CD14-positive monocyte (primary cell): ENCODE measurements around the gene TSPAN8. TPM values are rescaled to one million over a fixed set of nuclear protein-coding genes. Genes with fewer than 3 reads are reported as not detected.
"Not testable (repeated sequence)": the region's sequence is repeated elsewhere in the genome, so short reads cannot be mapped to it uniquely, and the experiment has no call there.

Experiments used
- DNase-seq, 3 donors: peaks; one replicate each; pipeline ENCODE4 v3.0.0-alpha.2; 2011 to 2022
- H2AFZ ChIP-seq: 2 replicates; pipeline ENCODE4 v1.6.0; 2012; ENCODE audit warnings: mild to moderate bottlenecking, low read depth, low read length, inconsistent platforms; ENCODE audit not compliant: insufficient read depth, poor library complexity, severe bottlenecking
- H3K27ac ChIP-seq, 2 donors: 1 replicate in 1 of 2; 2 replicates in 1 of 2; pipeline ENCODE4 v1.5.1; 2012 to 2013; ENCODE audit warnings: low read length in 2 of 2, control low read depth in 1 of 2, inconsistent platforms in 1 of 2, low read depth in 1 of 2, mild to moderate bottlenecking in 1 of 2
- H3K27me3 ChIP-seq, 2 donors: one replicate each; pipeline versions ENCODE4 v1.6.0 to v1.6.1; 2011 to 2013; ENCODE audit warnings: low read length in 2 of 2; ENCODE audit not compliant: control insufficient read depth in 2 of 2, insufficient read depth in 2 of 2
- H3K36me3 ChIP-seq, 2 donors: replicated peaks in 1 of 2; 1 replicate in 1 of 2; 2 replicates in 1 of 2; pipeline versions ENCODE4 v1.5.1 to v1.6.1; 2012 to 2013; ENCODE audit warnings: low read length in 2 of 2, control low read depth in 1 of 2, inconsistent platforms in 1 of 2, mild to moderate bottlenecking in 1 of 2; ENCODE audit not compliant: insufficient read depth in 2 of 2, control insufficient read depth in 1 of 2
- H3K4me1 ChIP-seq, 2 donors: 1 replicate in 1 of 2; 2 replicates in 1 of 2; pipeline versions ENCODE4 v1.5.1 to v1.6.1; 2012 to 2013; ENCODE audit warnings: low read length in 2 of 2, control low read depth in 1 of 2, inconsistent platforms in 1 of 2, mild to moderate bottlenecking in 1 of 2, moderate library complexity in 1 of 2; ENCODE audit not compliant: insufficient read depth in 2 of 2, control insufficient read depth in 1 of 2
- H3K4me2 ChIP-seq: replicated peaks from 2 replicates; pipeline ENCODE3; 2012; ENCODE audit warnings: low read length, moderate library complexity, mild to moderate bottlenecking; ENCODE audit not compliant: poor library complexity, severe bottlenecking; ENCODE audit errors: extremely low read depth
- H3K4me3 ChIP-seq, 3 experiments: fragments of 200-600 bp in 1 of 3; sonication (generic) in 1 of 3; replicated peaks in 1 of 3; 1 replicate in 2 of 3; 2 replicates in 1 of 3; pipeline ENCODE4 v1.5.1; 2011 to 2013; ENCODE audit warnings: low read length in 3 of 3, mild to moderate bottlenecking in 3 of 3, control low read depth in 2 of 3, low read depth in 2 of 3, inconsistent platforms in 1 of 3, moderate library complexity in 1 of 3
- H3K79me2 ChIP-seq: 2 replicates; pipeline ENCODE4 v1.6.0; 2012; ENCODE audit warnings: mild to moderate bottlenecking, control low read depth, inconsistent platforms, low read length, moderate library complexity; ENCODE audit not compliant: insufficient read depth
- H3K9ac ChIP-seq: 2 replicates; pipeline ENCODE4 v1.6.0; 2017; ENCODE audit warnings: low read length, mild to moderate bottlenecking; ENCODE audit not compliant: insufficient read depth, poor library complexity, severe bottlenecking
- H3K9me3 ChIP-seq, 2 donors: replicated peaks in 1 of 2; 1 replicate in 1 of 2; 2 replicates in 1 of 2; pipeline versions ENCODE4 v1.5.1 to v1.6.1; 2012 to 2013; ENCODE audit warnings: low read length in 2 of 2, control low read depth in 1 of 2; ENCODE audit not compliant: control insufficient read depth in 1 of 2, insufficient read depth in 1 of 2
- H4K20me1 ChIP-seq: 2 replicates; pipeline ENCODE4 v1.6.0; 2012; ENCODE audit warnings: mild to moderate bottlenecking, low read length, control low read depth, moderate library complexity; ENCODE audit not compliant: insufficient read depth
- H3K27ac Mint-ChIP-seq, 7 donors: one replicate each; pipeline ENCODE4 v1.8.0; 2020; ENCODE audit warnings: mild to moderate bottlenecking in 7 of 7, mixed read lengths in 7 of 7, moderate library complexity in 6 of 7, inconsistent platforms in 2 of 7
- H3K27me3 Mint-ChIP-seq, 3 donors: one replicate each; pipeline ENCODE4 v1.8.0; 2021 to 2022; ENCODE audit warnings: low read depth in 3 of 3, mild to moderate bottlenecking in 3 of 3, mixed read lengths in 3 of 3, moderate library complexity in 3 of 3, inconsistent platforms in 1 of 3
- H3K36me3 Mint-ChIP-seq, 2 donors: one replicate each; pipeline ENCODE4 v1.8.0; 2020; ENCODE audit warnings: mixed read lengths in 2 of 2, inconsistent platforms in 1 of 2, mild to moderate bottlenecking in 1 of 2
- H3K4me1 Mint-ChIP-seq: one replicate; pipeline ENCODE4 v1.8.0; 2020; ENCODE audit warnings: mild to moderate bottlenecking, mixed read lengths
- H3K4me3 Mint-ChIP-seq, 2 donors: one replicate each; pipeline ENCODE4 v1.8.0; 2020; ENCODE audit warnings: mild to moderate bottlenecking in 2 of 2, mixed read lengths in 2 of 2, moderate library complexity in 1 of 2
- H3K9me3 Mint-ChIP-seq, 7 donors: one replicate each; pipeline ENCODE4 v1.8.0; 2020 to 2022; ENCODE audit warnings: mixed read lengths in 7 of 7, mild to moderate bottlenecking in 6 of 7, moderate library complexity in 6 of 7, inconsistent platforms in 2 of 7
- CTCF ChIP-seq: fragments of 200-600 bp; IDR thresholded peaks from one replicate; pipeline ENCODE4 v1.8.0; 2022; ENCODE audit warnings: antibody characterized with exemption, mild to moderate bottlenecking
- WGBS: methylation state at CpG from one replicate; pipeline ENCODE4 v1.1.5; 2013; ENCODE audit warnings: missing lambda C conversion rate; ENCODE audit not compliant: insufficient coverage; 5-methylcytosine and 5-hydroxymethylcytosine counted together
- intact Hi-C, 2 donors: fragments of 100-400 bp; cut with micrococcal nuclease; formaldehyde crosslinking; loops; one replicate each; pipeline versions ENCODE4 v1.15.0 to v1.15.1; 2023
- polyA plus RNA-seq, 3 donors: library from polyadenylated mRNA; depleted of rRNA in 1 of 3; unstranded in 2 of 3; stranded (reverse) in 1 of 3; fragments of 300-500 nt in 2 of 3; fragments of >200 nt in 1 of 3; fragmentation: Illumina TruSeq in 2 of 3; gene quantifications; 1 replicate in 2 of 3; 2 replicates in 1 of 3; pipeline ENCODE4 v1.2.3, GENCODE V29; 2012 to 2021

TSPAN8 gene
- polyA plus RNA-seq, 3 donors = not detected

- TF ChIP-seq CTCF = no peak
- Mint-ChIP-seq H3K27me3 (no peaks in the 10 kb centered on the region), H3K36me3 (no peaks in the 10 kb centered on the region), H3K9me3 (peaks cover 7 to 20% (median 12%) of the 10 kb centered on the region in 7 donors), H3K27ac (no peak overlapping the region), H3K4me3 (no peak overlapping the region), H3K4me1 (no peaks in the 10 kb centered on the region)
- Histone ChIP-seq H3K27me3 (no peaks in the 10 kb centered on the region), H3K4me2 (no peak overlapping the region), H4K20me1 (no peaks in the 10 kb centered on the region), H2AFZ (no peak overlapping the region), H3K79me2 (no peaks in the 10 kb centered on the region), H3K4me1 (no peaks in the 10 kb centered on the region), H3K36me3 (no peaks in the 10 kb centered on the region), H3K4me3 (no peak overlapping the region), H3K9ac (no peak overlapping the region), H3K27ac (no peak overlapping the region), H3K9me3 (peaks cover 17 to 20% of the 10 kb centered on the region in 2 donors)
- DNase-seq = no peak
- WGBS = 89% methylated on average over 1 of the region's 4 CpGs
- intact Hi-C loops = no loop called here
These were observed 9.2 kb upstream of the TSPAN8 start for GRCh38 chr12:71166862-71167496.

- Mint-ChIP-seq H3K4me1 (no peaks in the 10 kb centered on the region), H3K4me3 (no peak overlapping the region), H3K27ac (no peak overlapping the region), H3K36me3 (no peaks in the 10 kb centered on the region), H3K9me3 (peaks cover 7 to 16% (median 9%) of the 10 kb centered on the region in 7 donors), H3K27me3 (no peaks in the 10 kb centered on the region)
- no peak overlapping the region for H3K4me3 ChIP-seq
- no peak overlapping the region for H3K27ac ChIP-seq
- no peaks in the 10 kb centered on the region for H3K27me3 ChIP-seq
- H3K9ac ChIP-seq = no peak overlapping the region
- H2AFZ ChIP-seq = no peak overlapping the region
- DNase-seq = no peak
- WGBS = 93% methylated on average over 29 of the region's 34 CpGs
- intact Hi-C loops = no loop called here
- no peak for TF ChIP-seq CTCF
- H3K36me3 ChIP-seq = no peaks in the 10 kb centered on the region
- H3K9me3 ChIP-seq = peaks cover 17 to 20% of the 10 kb centered on the region in 2 donors
- H4K20me1 ChIP-seq = no peaks in the 10 kb centered on the region
- no peaks in the 10 kb centered on the region for H3K4me1 ChIP-seq
- H3K4me2 ChIP-seq = no peak overlapping the region
- H3K79me2 ChIP-seq = no peaks in the 10 kb centered on the region
These were observed 8.5 kb upstream of the TSPAN8 start for GRCh38 chr12:71166280-71166679.

DNA sequence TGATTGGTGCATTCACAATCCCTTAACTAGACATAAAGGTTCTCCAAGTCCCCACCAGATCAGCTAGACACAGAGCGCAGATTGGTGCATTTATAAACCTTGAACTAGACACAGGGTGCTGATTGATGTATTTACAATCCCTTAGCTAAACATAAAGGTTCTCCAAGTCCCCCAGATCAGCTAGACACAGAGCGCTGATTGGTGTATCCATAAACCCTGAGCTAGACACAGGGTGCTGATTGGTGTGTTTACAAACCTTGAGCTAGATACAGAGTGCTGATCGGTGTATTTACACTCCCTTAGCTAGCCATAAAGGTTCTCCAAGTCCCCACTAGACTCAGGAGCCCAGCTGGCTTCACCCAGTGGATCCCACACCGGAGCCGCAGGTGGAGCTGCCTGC, 8.0 kb upstream of the TSPAN8 start:
- not testable (repeated sequence) for H3K27ac Mint-ChIP-seq

More for the DNA sequence above, 8.0 kb upstream of the TSPAN8 start:
- H3K9me3 ChIP-seq = peaks cover 17 to 20% of the 10 kb centered on the region in 2 donors
- H3K9me3 Mint-ChIP-seq = peaks cover 7 to 18% (median 9%) of the 10 kb centered on the region in 7 donors
- H3K27me3 Mint-ChIP-seq, H3K79me2 ChIP-seq, H3K27ac ChIP-seq, H3K4me1 Mint-ChIP-seq, H3K36me3 Mint-ChIP-seq, H3K9ac ChIP-seq, intact Hi-C loops, H3K4me3 Mint-ChIP-seq, H4K20me1 ChIP-seq, H3K4me1 ChIP-seq, H3K4me2 ChIP-seq, H3K4me3 ChIP-seq, H3K27me3 ChIP-seq, DNase-seq, H3K36me3 ChIP-seq, H2AFZ ChIP-seq: not testable (repeated sequence)
- 100% methylated on average over 2 of the region's 5 CpGs for WGBS
